HEK293T (cell line): ENCODE results near the gene PHF5A.

ENCODE experiments used
- FOXA1 ChIP-seq: fragments of 450-650 bp; IDR thresholded peaks from 2 replicates; pipeline ENCODE4 v1.6.1; 2016; ENCODE audit warnings: mild to moderate bottlenecking
- FOXK2 ChIP-seq: fragments of 450-650 bp; IDR thresholded peaks from 2 replicates; pipeline ENCODE4 v1.6.1; 2016; ENCODE audit warnings: mild to moderate bottlenecking
- FOXM1 ChIP-seq: fragments of 450-650 bp; IDR thresholded peaks from 2 replicates; pipeline ENCODE4 v1.6.1; 2017; ENCODE audit warnings: mild to moderate bottlenecking, borderline replicate concordance
- HDGF ChIP-seq: fragments of 450-650 bp; IDR thresholded peaks from 2 replicates; pipeline ENCODE4 v1.6.1; 2017; ENCODE audit warnings: antibody characterized with exemption, borderline replicate concordance
- NFRKB ChIP-seq: fragments of 450-650 bp; IDR thresholded peaks from 2 replicates; pipeline ENCODE4 v1.6.1; 2016; ENCODE audit warnings: mild to moderate bottlenecking, moderate library complexity
- SP1 ChIP-seq: fragments of 450-650 bp; IDR thresholded peaks from 2 replicates; pipeline ENCODE4 v1.6.1; 2017
- SUZ12 ChIP-seq: fragments of 450-650 bp; IDR thresholded peaks from 2 replicates; pipeline ENCODE4 v1.6.1; 2016; ENCODE audit warnings: mild to moderate bottlenecking
- TARDBP ChIP-seq: fragments of 450-650 bp; IDR thresholded peaks from 2 replicates; pipeline ENCODE4 v1.6.1; 2016

DNA sequence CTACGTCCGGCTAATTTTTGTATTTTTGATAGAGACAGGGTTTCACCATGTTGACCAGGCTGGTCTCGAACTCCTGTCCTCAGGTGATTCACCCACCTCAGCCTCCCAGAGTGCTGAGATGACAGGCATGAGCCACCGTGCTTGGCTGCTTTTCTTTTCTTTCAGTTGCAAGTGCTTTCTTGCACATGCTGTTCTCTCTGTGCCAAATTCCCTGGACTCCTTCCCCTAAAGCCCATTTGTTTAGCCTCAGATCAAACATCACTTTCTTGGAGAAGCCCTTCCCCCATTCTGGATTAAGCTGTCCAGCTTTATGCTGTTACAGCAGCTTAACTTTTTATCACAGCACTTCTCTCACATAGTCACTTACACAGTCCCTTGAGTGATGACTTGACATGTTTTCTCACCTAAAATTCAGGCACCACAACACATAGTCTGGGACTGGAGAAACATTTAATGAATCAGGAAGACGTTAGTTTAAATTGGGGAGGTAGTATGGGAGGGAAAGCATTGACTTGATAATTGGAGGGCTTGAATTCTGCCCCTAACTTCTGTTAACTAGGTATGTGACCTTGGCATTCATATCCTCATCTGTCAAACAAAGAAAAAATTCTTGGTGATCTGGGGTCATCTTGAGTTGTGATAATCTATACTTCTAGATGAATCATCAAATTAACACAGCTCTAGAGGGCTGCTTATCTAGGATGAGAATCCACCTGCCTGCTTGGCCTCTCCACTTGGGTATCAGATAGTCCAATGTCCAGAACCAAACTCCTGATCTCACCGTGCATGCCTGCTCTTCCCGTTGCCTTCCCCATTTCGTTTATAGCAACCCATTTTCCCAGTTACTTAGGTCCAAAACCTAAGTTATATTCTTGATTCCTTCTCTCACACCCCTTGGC, 18.8 kb upstream of the PHF5A start:
- no peak for TF ChIP-seq NFRKB
- TF ChIP-seq FOXK2 = no peak
- TF ChIP-seq SUZ12 = no peak
- TF ChIP-seq HDGF = no peak
- no peak for TF ChIP-seq SP1
- TF ChIP-seq FOXA1 = no peak
- no peak for TF ChIP-seq FOXM1
- no peak for TF ChIP-seq TARDBP
